HG03039 (cell line): ENCODE measurements around the gene THY1.
"Not testable (repeated sequence)": the region's sequence is repeated elsewhere in the genome, so short reads cannot be mapped to it uniquely, and the experiment has no call there.

Experiments used
- ATAC-seq: cut with Tn5 transposase; IDR thresholded peaks from one replicate; pipeline ENCODE4 v1.9.1; 2021; ENCODE audit warnings: mild to moderate bottlenecking, moderate library complexity; ENCODE audit not compliant: unreplicated experiment

The THY1 gene

GRCh38 chr11:119419834-119420492, 3.0 kb downstream of the THY1 start:
- ATAC-seq: no peak

- no peak for ATAC-seq
Measured at GRCh38 chr11:119419246-119419645, 3.7 kb downstream of the THY1 start.

DNA sequence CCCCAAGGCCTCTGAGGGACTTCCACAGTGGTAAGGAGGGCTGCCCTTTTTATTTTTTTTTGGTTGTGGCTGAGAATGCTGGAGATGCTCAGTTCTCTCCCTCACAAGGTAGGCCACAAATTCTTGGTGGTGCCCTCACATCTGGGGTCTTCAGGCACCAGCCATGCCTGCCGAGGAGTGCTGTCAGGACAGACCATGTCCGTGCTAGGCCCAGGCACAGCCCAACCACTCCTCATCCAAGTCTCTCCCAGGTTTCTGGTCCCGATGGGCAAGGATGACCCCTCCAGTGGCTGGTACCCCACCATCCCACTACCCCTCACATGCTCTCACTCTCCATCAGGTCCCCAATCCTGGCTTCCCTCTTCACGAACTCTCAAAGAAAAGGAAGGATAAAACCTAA, 4.2 kb downstream of the THY1 start:
- no peak for ATAC-seq

DNA sequence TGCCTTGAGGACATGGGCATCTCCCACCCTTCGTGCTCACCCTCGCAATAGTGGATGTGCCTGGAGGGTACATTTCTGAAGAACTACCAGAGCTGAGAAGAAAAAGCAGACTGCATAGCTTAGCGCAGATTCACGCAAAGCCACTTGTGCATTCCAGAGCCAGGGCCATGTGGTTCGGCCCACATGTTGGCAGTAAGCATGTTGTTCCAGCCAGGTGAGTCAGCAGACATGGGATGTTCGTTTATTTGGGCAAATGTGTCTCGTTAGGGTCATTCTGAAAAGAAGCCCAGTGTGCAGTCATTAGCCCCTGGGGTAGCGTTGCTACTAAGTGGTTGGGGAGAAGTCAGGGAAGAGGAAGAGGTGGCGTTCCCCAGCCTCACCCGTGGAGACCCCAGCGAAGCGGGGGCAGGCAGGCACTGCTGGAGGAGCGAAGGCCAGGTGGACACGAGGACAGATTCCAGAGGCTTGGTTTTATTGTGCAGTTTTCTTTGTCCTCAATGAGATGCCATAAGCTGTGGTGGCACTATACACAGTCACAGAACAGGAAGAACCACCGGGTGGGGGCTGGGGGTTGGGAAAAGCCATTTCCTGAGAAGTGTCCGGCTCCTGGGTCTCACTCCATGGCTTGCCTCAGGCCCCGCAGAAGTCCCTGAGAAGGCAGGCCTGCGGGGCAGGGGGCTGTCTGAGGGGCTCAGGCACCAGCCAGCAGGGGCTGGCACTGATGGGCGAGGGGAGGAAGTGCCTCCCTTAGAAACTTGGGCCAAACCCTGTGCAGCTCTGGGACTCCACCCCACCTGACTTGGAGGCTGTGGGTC, 5.0 kb downstream of the THY1 start:
- ATAC-seq: no peak

- ATAC-seq: no peak
Measured at GRCh38 chr11:119416606-119417580, 6.1 kb downstream of the THY1 start.

- no peak for ATAC-seq
Measured at GRCh38 chr11:119415966-119416365, 7.0 kb downstream of the THY1 start.

DNA sequence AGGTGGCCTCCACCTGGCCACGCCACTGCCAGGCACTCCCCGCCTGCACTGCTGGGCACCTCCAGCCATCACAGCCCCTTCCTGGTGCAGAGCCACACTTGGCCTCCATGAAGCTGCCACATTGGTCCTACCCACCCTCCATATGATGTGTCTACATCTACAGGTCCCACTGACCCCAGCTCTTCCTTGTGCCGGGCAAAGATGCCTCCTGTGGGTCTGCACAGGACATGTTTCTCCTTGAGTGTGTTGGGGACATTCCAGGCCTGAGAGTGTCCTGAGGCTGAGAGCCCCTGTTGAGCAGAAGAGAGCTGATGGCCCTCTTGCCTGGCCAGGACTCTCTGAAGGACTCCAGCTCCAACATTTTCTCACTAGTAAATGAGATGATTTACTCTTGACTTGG, 7.5 kb downstream of the THY1 start:
- ATAC-seq: no peak

- ATAC-seq: no peak
Measured at GRCh38 chr11:119414734-119415133, 8.2 kb downstream of the THY1 start.

GRCh38 chr11:119414321-119414720, 8.7 kb downstream of the THY1 start:
- no peak for ATAC-seq

GRCh38 chr11:119412072-119412471, 10.9 kb downstream of the THY1 start:
- ATAC-seq: no peak

DNA sequence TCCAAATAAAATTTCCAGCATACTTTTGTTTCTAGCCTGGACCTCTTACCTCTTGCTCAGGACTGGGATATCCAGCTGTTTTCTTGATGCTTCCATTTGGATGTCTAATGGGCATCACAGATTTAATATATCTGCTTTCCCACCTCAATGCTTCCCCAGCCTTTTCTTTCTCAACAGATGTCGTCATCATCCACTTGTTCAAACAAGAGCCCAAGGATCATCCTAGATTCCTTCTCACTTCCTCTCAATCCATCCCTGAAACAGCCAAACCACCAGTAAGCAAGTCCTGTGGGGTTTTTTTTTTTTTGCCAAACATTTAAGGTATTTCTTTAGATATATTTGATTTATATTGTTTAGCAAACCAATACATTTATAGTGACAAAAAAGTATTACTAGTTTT, 12.5 kb downstream of the THY1 start:
- no peak for ATAC-seq

DNA sequence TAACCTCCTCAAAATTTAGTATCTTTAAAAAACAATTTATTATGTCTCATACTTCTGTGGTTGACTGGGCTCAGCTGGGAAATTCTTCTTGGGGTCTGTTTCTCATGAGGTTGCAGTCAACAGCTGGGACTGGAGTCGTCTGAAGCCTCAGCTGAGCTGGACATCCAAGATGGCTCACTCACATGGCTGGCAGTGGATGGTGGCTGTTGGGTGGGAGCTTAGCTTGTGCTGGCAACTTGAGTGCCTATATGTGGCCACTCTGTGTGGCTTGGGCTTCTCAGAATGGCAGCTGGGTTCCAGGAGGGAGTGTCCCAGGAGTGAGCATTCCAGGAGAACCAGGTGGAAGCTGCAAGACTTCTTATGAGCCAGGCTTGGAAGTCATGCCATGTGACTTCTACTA, 13.2 kb downstream of the THY1 start:
- ATAC-seq: no peak

GRCh38 chr11:119406005-119406404, 17.0 kb downstream of the THY1 start:
- no peak for ATAC-seq

- ATAC-seq: not testable (repeated sequence)
Measured at GRCh38 chr11:119405448-119405847, 17.5 kb downstream of the THY1 start.

- ATAC-seq: no peak
Measured at GRCh38 chr11:119404872-119405271, 18.1 kb downstream of the THY1 start.

- ATAC-seq: no peak
Measured at GRCh38 chr11:119403021-119403420, 20.0 kb downstream of the THY1 start.

DNA sequence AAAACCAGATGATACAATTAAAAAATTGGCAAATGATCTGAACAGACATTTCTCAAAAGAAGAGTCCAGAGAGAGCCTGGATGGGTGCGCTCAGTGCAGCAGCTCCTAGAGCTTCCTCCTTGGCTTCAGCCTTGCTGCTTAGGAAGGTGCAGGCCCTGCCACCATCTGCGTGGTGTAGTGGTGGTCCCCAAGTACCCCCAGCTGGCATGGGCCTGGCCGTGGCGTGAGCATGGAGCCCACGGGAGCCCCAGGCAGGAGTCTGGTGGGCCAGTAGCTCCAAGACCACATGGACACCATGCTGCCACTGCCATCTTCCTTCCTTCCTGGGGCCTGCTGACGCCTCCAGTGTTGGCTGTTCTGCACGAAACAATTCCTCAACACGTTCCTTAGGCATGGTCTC, 20.5 kb downstream of the THY1 start:
- ATAC-seq: no peak

DNA sequence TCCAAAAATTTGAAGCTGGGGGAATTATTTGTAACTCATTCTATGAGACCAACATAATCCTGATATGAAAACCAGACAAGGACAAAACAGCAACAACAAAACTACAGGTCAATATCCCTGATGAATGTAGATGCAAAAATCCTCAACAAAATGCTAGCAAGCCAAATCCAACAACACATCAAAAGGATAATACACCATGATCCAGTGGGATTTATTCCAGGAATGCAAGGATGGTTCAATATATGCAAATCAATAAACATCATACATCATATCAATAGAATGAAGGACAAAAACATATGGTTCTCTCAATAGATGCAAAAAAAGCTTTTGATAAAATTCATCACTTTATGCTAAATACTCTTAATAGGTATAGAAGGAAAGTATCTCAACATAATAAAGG, 22.1 kb downstream of the THY1 start:
- ATAC-seq: no peak

- ATAC-seq: no peak
Measured at GRCh38 chr11:119397740-119398139, 25.2 kb downstream of the THY1 start.

GRCh38 chr11:119396835-119397234, 26.1 kb downstream of the THY1 start:
- ATAC-seq: no peak

- ATAC-seq: no peak
Measured at GRCh38 chr11:119391275-119391674, 31.7 kb downstream of the THY1 start.
